K562 (cell line): ENCODE results near the gene CBX2. TPM values are rescaled to one million over a fixed set of nuclear protein-coding genes. Genes with fewer than 3 reads are reported as not detected.
A peak's percentile ranks its signal among the peaks of the same experiment; 100 is the strongest.

Experiments
- ATAC-seq: fragments of 200-7000 bp; cut with Tn5 transposase; 3 replicates; pipeline ENCODE4 v1.9.1; 2020; ENCODE audit warnings: moderate library complexity
- BruUV-seq: library from RNA; stranded (reverse); fragments of 400-500 nt; replicated peaks from 2 replicates; lab custom pipeline; 2021; lab: Mats Ljungman, UMichigan
- CTCF ChIA-PET: fragments of 300-600 bp; formaldehyde crosslinking; extraction: SDS; loops from one replicate; lab custom pipeline; 2021; ENCODE audit warnings: low intra/inter-chr PET ratio; lab: Yijun Ruan, JAX
- POLR2A ChIA-PET: fragments of 300-600, 350-650 bp; sonication (Branson Sonifier 250); formaldehyde crosslinking; extraction: SDS; loops from one replicate; lab custom pipeline; 2021; ENCODE audit warnings: antibody characterized with exemption, inconsistent platforms; lab: Yijun Ruan, JAX
- DNase-seq, 4 experiments: peaks; one replicate each; pipeline versions ENCODE4 v3.0.0 to v3.0.0-alpha.2; 2011 to 2018; ENCODE audit warnings: low spot score in 3 of 4, mixed read lengths in 3 of 4; ENCODE audit errors: extremely low read depth in 1 of 4
- FAIRE-seq: peaks from 2 replicates; lab custom pipeline; 2011; peaks lifted over from hg19 to GRCh38; lab: Jason Lieb, UNC
- H2AFZ ChIP-seq: 2 replicates; pipeline ENCODE4 v1.6.0; 2011; ENCODE audit warnings: low read depth, low read length, control low read depth, inconsistent platforms
- H3K27ac ChIP-seq: fragments of 200-600 bp; 3 replicates; pipeline ENCODE4 v1.8.0; 2011; ENCODE audit warnings: low read depth, mild to moderate bottlenecking, control low read depth, inconsistent platforms, low read length, moderate library complexity, mixed read lengths; ENCODE audit errors: extremely low read depth
- H3K27me3 ChIP-seq, 2 experiments: fragments of 300-600 bp in 1 of 2; 2 replicates in 1 of 2; 3 replicates in 1 of 2; pipeline versions ENCODE4 v1.6.0 to v1.8.0; 2011; ENCODE audit warnings: inconsistent platforms in 2 of 2, low read length in 2 of 2, mild to moderate bottlenecking in 1 of 2, mixed read lengths in 1 of 2, moderate library complexity in 1 of 2; ENCODE audit not compliant: control insufficient read depth in 2 of 2, insufficient read depth in 2 of 2
- H3K36me3 ChIP-seq: fragments of 300-600 bp; 3 replicates; pipeline ENCODE4 v1.8.0; 2011; ENCODE audit warnings: mild to moderate bottlenecking, low read length, inconsistent platforms; ENCODE audit not compliant: control insufficient read depth, insufficient read depth
- H3K4me1 ChIP-seq, 2 experiments: fragments of 200-600 bp in 1 of 2; replicated peaks in 1 of 2; 2 replicates in 1 of 2; 3 replicates in 1 of 2; pipeline versions ENCODE4 v1.5.1 to v1.8.0; 2011; ENCODE audit warnings: inconsistent platforms in 2 of 2, low read length in 2 of 2, mild to moderate bottlenecking in 1 of 2, mixed read lengths in 1 of 2, moderate library complexity in 1 of 2; ENCODE audit not compliant: control insufficient read depth in 2 of 2, insufficient read depth in 2 of 2
- H3K4me2 ChIP-seq: 2 replicates; pipeline ENCODE4 v1.6.1; 2011; ENCODE audit warnings: low read length, control low read depth, inconsistent platforms, mixed read lengths; ENCODE audit not compliant: insufficient read depth
- H3K4me3 ChIP-seq: fragments of 200-600 bp; sonication (generic), shearing (Covaris generic); 2 replicates; pipeline ENCODE4 v1.5.1; 2016; ENCODE audit warnings: control low read depth, inconsistent platforms
- H3K79me2 ChIP-seq: fragments of 200-600 bp; 3 replicates; pipeline ENCODE4 v1.8.0; 2011; ENCODE audit warnings: low read length, inconsistent platforms; ENCODE audit not compliant: control insufficient read depth, insufficient read depth
- H3K9ac ChIP-seq, 2 experiments: 2 replicates each; pipeline versions ENCODE4 v1.6.0 to v1.6.1; 2011; ENCODE audit warnings: low read depth in 2 of 2, low read length in 2 of 2, control low read depth in 1 of 2, inconsistent platforms in 1 of 2, mild to moderate bottlenecking in 1 of 2, mixed read lengths in 1 of 2; ENCODE audit not compliant: insufficient read depth in 1 of 2
- H3K9me1 ChIP-seq: one replicate; pipeline ENCODE4 v1.6.0; 2011; ENCODE audit warnings: inconsistent platforms, mild to moderate bottlenecking, low read length, moderate library complexity; ENCODE audit not compliant: control insufficient read depth, insufficient read depth
- H3K9me3 ChIP-seq: replicated peaks from 2 replicates; pipeline ENCODE4 v1.5.1; 2011; ENCODE audit warnings: low read depth, low read length, inconsistent platforms; ENCODE audit not compliant: control insufficient read depth, insufficient read depth
- H4K20me1 ChIP-seq: replicated peaks from 2 replicates; pipeline ENCODE4 v1.6.1; 2011; ENCODE audit warnings: low read length, inconsistent platforms, mixed read lengths; ENCODE audit not compliant: control insufficient read depth, insufficient read depth
- BDP1 ChIP-seq: IDR thresholded peaks from 3 replicates; pipeline ENCODE4 v1.6.1; 2011; ENCODE audit not compliant: insufficient read length, insufficient read depth
- CBX1 ChIP-seq: sonication (generic); IDR thresholded peaks from 2 replicates; pipeline ENCODE4 v1.6.1; 2016; ENCODE audit warnings: antibody characterized with exemption, low read depth, mild to moderate bottlenecking
- CEBPG ChIP-seq, 3 experiments: fragments of 200-800 bp in 1 of 3; sonication (Bioruptor generic) in 1 of 3; sonication (generic) in 1 of 3; formaldehyde crosslinking in 1 of 3; IDR thresholded peaks in 2 of 3; conservative IDR thresholded peaks in 1 of 3; 2 replicates each; pipeline versions ENCODE4 v1.6.1 to v1.8.0; 2016 to 2022; ENCODE audit warnings: missing compliant biosample characterization in 2 of 3, missing genetic modification characterization in 2 of 3, mild to moderate bottlenecking in 1 of 3, missing genetic modification reagents in 1 of 3
- CREB3L1 ChIP-seq: fragments of 450-650 bp; IDR thresholded peaks from 2 replicates; pipeline ENCODE4 v1.6.1; 2014; ENCODE audit warnings: low read depth, mild to moderate bottlenecking, moderate library complexity, borderline replicate concordance
- ETV5 ChIP-seq: sonication (generic); formaldehyde crosslinking; IDR thresholded peaks from 2 replicates; pipeline ENCODE4 v1.4.0; 2020; ENCODE audit warnings: low read depth, mild to moderate bottlenecking, missing genetic modification reagents
- NR2F6 ChIP-seq: fragments of 450-650 bp; formaldehyde crosslinking; IDR thresholded peaks from 2 replicates; pipeline ENCODE4 v1.4.0; 2020; ENCODE audit warnings: mild to moderate bottlenecking
- NRF1 ChIP-seq, 2 experiments: fragments of 450-650 bp; IDR thresholded peaks in 1 of 2; conservative IDR thresholded peaks in 1 of 2; 2 replicates each; pipeline ENCODE4 v1.6.1; 2014; ENCODE audit warnings: mild to moderate bottlenecking in 2 of 2
- PRMT5 ChIP-seq: sonication (generic); formaldehyde crosslinking; IDR thresholded peaks from 2 replicates; pipeline ENCODE4 v1.5.0; 2020; ENCODE audit warnings: missing genetic modification reagents
- SP1 ChIP-seq: sonication (generic); formaldehyde crosslinking; IDR thresholded peaks from 2 replicates; pipeline ENCODE4 v1.8.1; 2022; ENCODE audit warnings: mild to moderate bottlenecking, missing genetic modification reagents
- ZBTB7A ChIP-seq: IDR thresholded peaks from 2 replicates; pipeline ENCODE4 v1.6.1; 2011; ENCODE audit warnings: low read depth, mild to moderate bottlenecking, low read length, moderate library complexity, borderline replicate concordance; ENCODE audit not compliant: control insufficient read depth
- ZNF124 ChIP-seq: sonication (generic); formaldehyde crosslinking; IDR thresholded peaks from 2 replicates; pipeline ENCODE4 v1.8.1; 2022; ENCODE audit warnings: missing genetic modification reagents
- WGBS: fragments of 100-300 bp; shearing (Covaris generic); methylation state at CpG from one replicate; pipeline ENCODE4 v1.1.6; 2016; ENCODE audit warnings: low coverage, mixed read lengths; ENCODE audit not compliant: insufficient coverage; ENCODE audit errors: missing lambda C conversion rate; 5-methylcytosine and 5-hydroxymethylcytosine counted together
- in situ Hi-C: fragments of 300-500 bp; cut with MboI; formaldehyde crosslinking; loops from 4 replicates; pipeline ENCODE4 v1.15.0; 2018; ENCODE audit warnings: inconsistent platforms, mixed read lengths
- intact Hi-C: fragments of 100-400 bp; cut with micrococcal nuclease; formaldehyde crosslinking; loops from 2 replicates; pipeline ENCODE4 v1.14.2; 2022
- polyA plus RNA-seq, 8 experiments: library from polyadenylated mRNA; depleted of rRNA in 4 of 8; stranded (reverse) in 5 of 8; unstranded in 3 of 8; fragments of >200 nt; fragmentation: Nextera tagmentation in 2 of 8; fragmentation: Illumina TruSeq in 1 of 8; extraction: Ambion mirVana in 2 of 8; extraction: Trizol in 1 of 8; gene quantifications; 2 replicates each; pipeline versions ENCODE4 v1.2.1 to v1.2.3, GENCODE V29; 2011 to 2014; ENCODE audit warnings: inconsistent platforms in 1 of 8, missing spikeins in 1 of 8
- total RNA-seq, 7 experiments: library from RNA; depleted of rRNA in 6 of 7; stranded (reverse); fragments of >200 nt in 6 of 7; fragmentation: Illumina TruSeq in 2 of 7; extraction: Trizol in 2 of 7; gene quantifications; 2 replicates each; pipeline versions ENCODE4 v1.2.1 to v1.2.3, GENCODE V29; 2011 to 2021; ENCODE audit warnings: low replicate concordance in 1 of 7
- TF ChIP-seq, protein P1 (sequence below): sonication (generic); formaldehyde crosslinking; IDR thresholded peaks from 2 replicates; pipeline ENCODE4 v1.8.0; 2023; ENCODE audit warnings: missing genetic modification reagents, mild to moderate bottlenecking, borderline replicate concordance
- TF ChIP-seq, protein P2 (sequence below): sonication (generic); formaldehyde crosslinking; IDR thresholded peaks from 2 replicates; pipeline ENCODE4 v1.8.0; 2022; ENCODE audit warnings: missing genetic modification reagents, mild to moderate bottlenecking, moderate library complexity, borderline replicate concordance

Gene CBX2
- total and polyA plus RNA-seq, 9 of the 15 experiments (the other 6 are each of a cell fraction or from before 2014, with no cell fraction given), result 0.66 to 26.9 (median 13.9) TPM

GRCh38 chr17:79836510-79836971 lies 58.6 kb downstream of the CBX2 start:
- FAIRE-seq, result no peak
- H3K36me3 ChIP-seq, result peaks cover 38% of the 10 kb centered on the region; the same call in 1 of the 3 replicates
- peaks cover 4% of the 10 kb centered on the region for H3K9me1 ChIP-seq
- H3K27me3 ChIP-seq, result no peaks in the 10 kb centered on the region
- CTCF ChIA-PET, result interaction anchor here (1.5 to 2.2 kb wide), 2 partner anchors 30 to 47 kb away, joined by 4 to 18 read pairs; no protein-coding TSS in a partner anchor
- no peak for DNase-seq
- no peaks in the 10 kb centered on the region for H3K9me3 ChIP-seq
- no peak for ATAC-seq
- H3K4me3 ChIP-seq, result peak overlapping the region; percentile 74
- intact Hi-C loops, result loop anchor here (5.0 to 10.0 kb wide), 2 partner anchors 39 to 92 kb away; partner anchors contain the start of gene CBX8
- H3K27ac ChIP-seq, result peak overlapping the region; percentile 77
- H3K4me2 ChIP-seq, result peak overlapping the region; percentile 88
- WGBS, result 20% methylated on average over 17 of the region's 18 CpGs
- H3K79me2 ChIP-seq, result peaks cover 68% of the 10 kb centered on the region
- POLR2A ChIA-PET, result interaction anchor here (0.6 to 17.8 kb wide), 28 partner anchors 8 to 1558 kb away, joined by 3 to 386 read pairs (median 4); partner anchors contain the start of genes BAHCC1 and CBX8
- peaks cover 21% of the 10 kb centered on the region for H4K20me1 ChIP-seq
- peak overlapping the region; percentile 68 to 95 for H3K9ac ChIP-seq
- no TSS peak for BruUV-seq
- in situ Hi-C loops, result loop anchor here (5.0 kb wide), 1 partner anchor 34 kb away; no protein-coding TSS in a partner anchor
- peaks cover 35 to 87% of the 10 kb centered on the region in 2 experiments for H3K4me1 ChIP-seq
- no peak overlapping the region for H2AFZ ChIP-seq
- TF ChIP-seq, protein P1, sequence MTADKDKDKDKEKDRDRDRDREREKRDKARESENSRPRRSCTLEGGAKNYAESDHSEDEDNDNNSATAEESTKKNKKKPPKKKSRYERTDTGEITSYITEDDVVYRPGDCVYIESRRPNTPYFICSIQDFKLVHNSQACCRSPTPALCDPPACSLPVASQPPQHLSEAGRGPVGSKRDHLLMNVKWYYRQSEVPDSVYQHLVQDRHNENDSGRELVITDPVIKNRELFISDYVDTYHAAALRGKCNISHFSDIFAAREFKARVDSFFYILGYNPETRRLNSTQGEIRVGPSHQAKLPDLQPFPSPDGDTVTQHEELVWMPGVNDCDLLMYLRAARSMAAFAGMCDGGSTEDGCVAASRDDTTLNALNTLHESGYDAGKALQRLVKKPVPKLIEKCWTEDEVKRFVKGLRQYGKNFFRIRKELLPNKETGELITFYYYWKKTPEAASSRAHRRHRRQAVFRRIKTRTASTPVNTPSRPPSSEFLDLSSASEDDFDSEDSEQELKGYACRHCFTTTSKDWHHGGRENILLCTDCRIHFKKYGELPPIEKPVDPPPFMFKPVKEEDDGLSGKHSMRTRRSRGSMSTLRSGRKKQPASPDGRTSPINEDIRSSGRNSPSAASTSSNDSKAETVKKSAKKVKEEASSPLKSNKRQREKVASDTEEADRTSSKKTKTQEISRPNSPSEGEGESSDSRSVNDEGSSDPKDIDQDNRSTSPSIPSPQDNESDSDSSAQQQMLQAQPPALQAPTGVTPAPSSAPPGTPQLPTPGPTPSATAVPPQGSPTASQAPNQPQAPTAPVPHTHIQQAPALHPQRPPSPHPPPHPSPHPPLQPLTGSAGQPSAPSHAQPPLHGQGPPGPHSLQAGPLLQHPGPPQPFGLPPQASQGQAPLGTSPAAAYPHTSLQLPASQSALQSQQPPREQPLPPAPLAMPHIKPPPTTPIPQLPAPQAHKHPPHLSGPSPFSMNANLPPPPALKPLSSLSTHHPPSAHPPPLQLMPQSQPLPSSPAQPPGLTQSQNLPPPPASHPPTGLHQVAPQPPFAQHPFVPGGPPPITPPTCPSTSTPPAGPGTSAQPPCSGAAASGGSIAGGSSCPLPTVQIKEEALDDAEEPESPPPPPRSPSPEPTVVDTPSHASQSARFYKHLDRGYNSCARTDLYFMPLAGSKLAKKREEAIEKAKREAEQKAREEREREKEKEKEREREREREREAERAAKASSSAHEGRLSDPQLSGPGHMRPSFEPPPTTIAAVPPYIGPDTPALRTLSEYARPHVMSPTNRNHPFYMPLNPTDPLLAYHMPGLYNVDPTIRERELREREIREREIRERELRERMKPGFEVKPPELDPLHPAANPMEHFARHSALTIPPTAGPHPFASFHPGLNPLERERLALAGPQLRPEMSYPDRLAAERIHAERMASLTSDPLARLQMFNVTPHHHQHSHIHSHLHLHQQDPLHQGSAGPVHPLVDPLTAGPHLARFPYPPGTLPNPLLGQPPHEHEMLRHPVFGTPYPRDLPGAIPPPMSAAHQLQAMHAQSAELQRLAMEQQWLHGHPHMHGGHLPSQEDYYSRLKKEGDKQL (CRISPR knock-in tag), result peak; percentile 79; the same call in 1 of the 2 replicates
- TF ChIP-seq NR2F6 (CRISPR knock-in tag) (0 out of 2 replicates have a peak, but pooled peaks have one; percentile 9), ZBTB7A (no peak), CREB3L1 (peak; percentile 89), NRF1 (conservative IDR thresholded peaks at IDR 0.05 in 1 of 2, IDR thresholded peaks at IDR 0.05 in 1 of 2) (peak in 1 of 2 experiments; percentile 25; a peak in 1 of 4 replicates), ZNF124 (no peak), ETV5 (no peak), CBX1 (no peak), SP1 (CRISPR knock-in tag) (peak; percentile 42; the same call in 1 of the 2 replicates), BDP1 (no peak), PRMT5 (CRISPR knock-in tag) (no peak), CEBPG (CRISPR knock-in tag; IDR thresholded peaks at IDR 0.05) (peak; percentile 97), CEBPG (tag; conservative IDR thresholded peaks at IDR 0.05 in 1 of 2, IDR thresholded peaks at IDR 0.05 in 1 of 2) (peak; percentile 89 to 91)
- TF ChIP-seq, protein P2, sequence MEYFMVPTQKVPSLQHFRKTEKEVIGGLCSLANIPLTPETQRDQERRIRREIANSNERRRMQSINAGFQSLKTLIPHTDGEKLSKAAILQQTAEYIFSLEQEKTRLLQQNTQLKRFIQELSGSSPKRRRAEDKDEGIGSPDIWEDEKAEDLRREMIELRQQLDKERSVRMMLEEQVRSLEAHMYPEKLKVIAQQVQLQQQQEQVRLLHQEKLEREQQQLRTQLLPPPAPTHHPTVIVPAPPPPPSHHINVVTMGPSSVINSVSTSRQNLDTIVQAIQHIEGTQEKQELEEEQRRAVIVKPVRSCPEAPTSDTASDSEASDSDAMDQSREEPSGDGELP, result no peak; the same call in 1 of the 2 replicates
